ENCODE results near the gene DDX39A. TPM values are rescaled to one million over a fixed set of nuclear protein-coding genes. Genes with fewer than 3 reads are reported as not detected.
"Not testable (repeated sequence)": the region's sequence is repeated elsewhere in the genome, so short reads cannot be mapped to it uniquely, and the experiment has no call there.

DDX39A gene
- total RNA-seq, 2 experiments from 2014 or later = 217 to 226 TPM

GRCh38 chr19:14402332-14403144, 16.6 kb downstream of the DDX39A start:
- POLR2A ChIA-PET = interaction anchor here (1.2 to 9.4 kb wide), 7 partner anchors 8 to 41 kb away, joined by 3 to 168 read pairs (median 4); partner anchors contain the start of gene ADGRE5
- peaks cover 67% of the 10 kb centered on the region for H3K36me3 Mint-ChIP-seq (ENCODE audit: low read depth)

DNA sequence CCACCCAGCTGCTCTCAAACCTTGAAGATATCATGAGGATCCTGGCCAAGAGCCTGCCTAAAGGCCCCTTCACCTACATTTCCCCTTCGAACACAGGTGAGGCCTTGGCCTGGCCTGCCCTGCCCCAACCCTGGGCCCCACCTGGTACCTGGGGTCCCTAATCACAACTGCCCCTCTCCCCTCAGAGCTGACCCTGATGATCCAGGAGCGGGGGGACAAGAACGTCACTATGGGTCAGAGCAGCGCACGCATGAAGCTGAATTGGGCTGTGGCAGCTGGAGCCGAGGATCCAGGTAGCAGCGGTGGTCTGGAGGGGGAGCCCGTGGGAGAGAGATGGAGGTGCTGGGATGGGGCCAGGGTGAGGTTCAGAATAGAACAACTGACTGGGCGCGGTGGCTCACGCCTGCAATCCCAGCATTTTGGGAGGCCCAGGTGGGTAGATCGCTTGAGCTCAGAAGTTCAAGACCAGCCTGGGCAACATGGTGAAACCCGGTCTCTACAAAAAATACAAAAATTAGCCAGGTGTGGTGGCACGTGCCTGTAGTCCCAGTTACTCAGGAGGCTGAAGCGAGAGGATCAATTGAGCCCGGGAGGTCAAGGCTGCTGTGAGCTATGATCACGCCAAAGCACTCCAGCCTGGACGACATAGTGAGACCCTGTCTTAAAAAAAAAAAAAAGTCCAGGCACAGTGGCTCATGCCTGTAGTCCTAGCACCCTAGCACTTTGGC, 17.5 kb downstream of the DDX39A start:
- Mint-ChIP-seq H3K27me3 (no peaks in the 10 kb centered on the region), H3K4me3 (no peak overlapping the region), H3K9me3 (no peaks in the 10 kb centered on the region), H3K27ac (peak overlapping the region; percentile 78), H3K4me1 (ENCODE audit: low read depth) (peaks cover 6% of the 10 kb centered on the region), H3K36me3 (ENCODE audit: low read depth) (peaks cover 65% of the 10 kb centered on the region)
- DNase-seq (no peak), ATAC-seq (no peak)
- TF ChIP-seq, protein P1, sequence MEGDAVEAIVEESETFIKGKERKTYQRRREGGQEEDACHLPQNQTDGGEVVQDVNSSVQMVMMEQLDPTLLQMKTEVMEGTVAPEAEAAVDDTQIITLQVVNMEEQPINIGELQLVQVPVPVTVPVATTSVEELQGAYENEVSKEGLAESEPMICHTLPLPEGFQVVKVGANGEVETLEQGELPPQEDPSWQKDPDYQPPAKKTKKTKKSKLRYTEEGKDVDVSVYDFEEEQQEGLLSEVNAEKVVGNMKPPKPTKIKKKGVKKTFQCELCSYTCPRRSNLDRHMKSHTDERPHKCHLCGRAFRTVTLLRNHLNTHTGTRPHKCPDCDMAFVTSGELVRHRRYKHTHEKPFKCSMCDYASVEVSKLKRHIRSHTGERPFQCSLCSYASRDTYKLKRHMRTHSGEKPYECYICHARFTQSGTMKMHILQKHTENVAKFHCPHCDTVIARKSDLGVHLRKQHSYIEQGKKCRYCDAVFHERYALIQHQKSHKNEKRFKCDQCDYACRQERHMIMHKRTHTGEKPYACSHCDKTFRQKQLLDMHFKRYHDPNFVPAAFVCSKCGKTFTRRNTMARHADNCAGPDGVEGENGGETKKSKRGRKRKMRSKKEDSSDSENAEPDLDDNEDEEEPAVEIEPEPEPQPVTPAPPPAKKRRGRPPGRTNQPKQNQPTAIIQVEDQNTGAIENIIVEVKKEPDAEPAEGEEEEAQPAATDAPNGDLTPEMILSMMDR (IDR thresholded peaks at IDR 0.05) = no peak
- intact Hi-C loops (cut with micrococcal nuclease) = no loop called here
- POLR2A ChIA-PET = interaction anchor here (0.6 to 1.7 kb wide), 9 partner anchors 10 to 47 kb away, joined by 3 to 6 read pairs (median 4); partner anchors contain the start of genes ADGRE5 and DDX39A
- CTCF ChIA-PET = interaction anchor here (1.4 kb wide), 1 partner anchor 53 kb away, joined by 3 read pairs; no protein-coding TSS in a partner anchor

More at GRCh38 chr19:14402332-14403144, 16.6 kb downstream of the DDX39A start:
- ATAC-seq (no peak), DNase-seq (no peak)
- TF ChIP-seq, protein P1 (IDR thresholded peaks at IDR 0.05) = no peak
- H3K27ac Mint-ChIP-seq = no peak overlapping the region
- peaks cover 4% of the 10 kb centered on the region for H3K4me1 Mint-ChIP-seq (ENCODE audit: low read depth)
- intact Hi-C loops (cut with micrococcal nuclease) = no loop called here
- CTCF ChIA-PET = interaction anchor here (1.4 to 4.7 kb wide), 2 partner anchors 39 to 53 kb away, joined by 3 to 82 read pairs; no protein-coding TSS in a partner anchor
- H3K4me3 Mint-ChIP-seq = no peak overlapping the region
- H3K9me3 Mint-ChIP-seq = no peaks in the 10 kb centered on the region
- no peaks in the 10 kb centered on the region for H3K27me3 Mint-ChIP-seq

- H3K27ac Mint-ChIP-seq = peak overlapping the region; percentile 78
- H3K4me1 Mint-ChIP-seq (ENCODE audit: low read depth) = peaks cover 7% of the 10 kb centered on the region
- TF ChIP-seq, protein P1 (IDR thresholded peaks at IDR 0.05) = no peak
- ChIA-PET POLR2A (interaction anchor here (0.9 to 1.9 kb wide), 9 partner anchors 10 to 39 kb away, joined by 3 to 6 read pairs (median 4); partner anchors contain the start of genes ADGRE5 and DDX39A), CTCF (interaction anchor here (1.4 kb wide), 1 partner anchor 52 kb away, joined by 3 read pairs; no protein-coding TSS in a partner anchor)
- H3K4me3 Mint-ChIP-seq = no peak overlapping the region
- intact Hi-C loops (cut with micrococcal nuclease) = no loop called here
- H3K27me3 Mint-ChIP-seq = no peaks in the 10 kb centered on the region
- peaks cover 66% of the 10 kb centered on the region for H3K36me3 Mint-ChIP-seq (ENCODE audit: low read depth)
- no peaks in the 10 kb centered on the region for H3K9me3 Mint-ChIP-seq
- ATAC-seq (no peak), DNase-seq (no peak)
These were observed 18.1 kb downstream of the DDX39A start for GRCh38 chr19:14400951-14401431.

DNA sequence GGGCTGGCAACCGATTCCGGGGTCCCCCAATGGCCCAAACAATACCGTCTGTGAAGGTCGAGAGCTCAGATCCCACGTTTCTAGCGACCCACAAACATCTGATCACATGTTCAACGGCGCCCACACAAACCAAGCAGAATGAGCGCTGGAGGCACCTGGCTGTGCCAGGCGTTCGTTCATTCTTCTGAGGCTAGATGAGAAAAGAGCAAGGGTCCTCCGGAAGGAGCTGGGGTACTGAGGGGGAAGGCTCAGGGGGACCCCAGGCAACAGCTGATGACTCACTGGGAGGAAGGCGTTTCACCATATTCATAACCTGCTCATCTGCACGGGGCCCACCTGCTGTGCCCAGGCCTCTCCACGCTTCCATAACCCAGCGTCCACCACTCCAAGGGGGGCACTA, 22.0 kb downstream of the DDX39A start:
- CTCF ChIA-PET = interaction anchor here (1.5 to 3.3 kb wide), 2 partner anchors 8 to 48 kb away, joined by 5 to 15 read pairs; no protein-coding TSS in a partner anchor
- peak overlapping the region; percentile 32 for H3K27ac Mint-ChIP-seq
- POLR2A ChIA-PET = interaction anchor here (1.2 to 7.2 kb wide), 6 partner anchors 9 to 32 kb away, joined by 3 to 59 read pairs (median 6); partner anchors contain the start of gene ADGRE5
- H3K27me3 Mint-ChIP-seq; H3K9me3 Mint-ChIP-seq; ATAC-seq; DNase-seq; intact Hi-C loops (cut with micrococcal nuclease); H3K4me3 Mint-ChIP-seq: not testable (repeated sequence)
- peaks cover 10% of the 10 kb centered on the region for H3K4me1 Mint-ChIP-seq (ENCODE audit: low read depth)
- peaks cover 61% of the 10 kb centered on the region for H3K36me3 Mint-ChIP-seq (ENCODE audit: low read depth)

GRCh38 chr19:14396730-14397129, 22.4 kb downstream of the DDX39A start:
- Mint-ChIP-seq H3K4me1 (ENCODE audit: low read depth) (peaks cover 10% of the 10 kb centered on the region), H3K36me3 (ENCODE audit: low read depth) (peaks cover 58% of the 10 kb centered on the region), H3K27ac (peak overlapping the region; percentile 52)
- ChIA-PET POLR2A (interaction anchor here (1.2 to 7.2 kb wide), 5 partner anchors 10 to 22 kb away, joined by 3 to 59 read pairs (median 7); partner anchors contain the start of gene ADGRE5), CTCF (interaction anchor here (1.5 to 3.3 kb wide), 2 partner anchors 9 to 48 kb away, joined by 5 to 15 read pairs; no protein-coding TSS in a partner anchor)
- DNase-seq; H3K9me3 Mint-ChIP-seq; intact Hi-C loops (cut with micrococcal nuclease); ATAC-seq; H3K27me3 Mint-ChIP-seq; H3K4me3 Mint-ChIP-seq: not testable (repeated sequence)

Measured in activated CD8-positive, alpha-beta T cell treated with anti-CD3 and anti-CD28 coated beads for 36 hours (primary cell).